K562 (cell line): Measurements from ENCODE around the gene ZNF8. TPM values are rescaled to one million over a fixed set of nuclear protein-coding genes. Genes with fewer than 3 reads are reported as not detected.

Source experiments
- ARID1B ChIP-seq: fragments of 450-650 bp; IDR thresholded peaks from 2 replicates; pipeline ENCODE4 v1.6.1; 2016; ENCODE audit warnings: antibody characterized with exemption, mild to moderate bottlenecking, inconsistent platforms
- ATF1 ChIP-seq, 2 experiments: fragments of 450-650 bp in 1 of 2; IDR thresholded peaks; 2 replicates each; pipeline ENCODE4 v1.6.1; 2016; ENCODE audit warnings: missing compliant biosample characterization in 1 of 2, missing genetic modification characterization in 1 of 2
- CBX1 ChIP-seq: sonication (generic); IDR thresholded peaks from 2 replicates; pipeline ENCODE4 v1.6.1; 2016; ENCODE audit warnings: antibody characterized with exemption, low read depth, mild to moderate bottlenecking
- CCAR2 ChIP-seq: fragments of 200-400 bp; formaldehyde crosslinking; IDR thresholded peaks from 2 replicates; pipeline ENCODE4 v1.6.1; 2017; ENCODE audit warnings: mild to moderate bottlenecking, low read depth, low read length
- CREB1 ChIP-seq, 2 experiments: sonication (generic) in 1 of 2; formaldehyde crosslinking in 1 of 2; IDR thresholded peaks; 2 replicates each; pipeline versions ENCODE4 v1.6.1 to v1.8.0; 2012 to 2022; ENCODE audit warnings: inconsistent platforms in 1 of 2, mild to moderate bottlenecking in 1 of 2, missing genetic modification reagents in 1 of 2, moderate library complexity in 1 of 2
- DMBX1 ChIP-seq: fragments of 250-450 bp; sonication (Bioruptor Pico); IDR thresholded peaks from 2 replicates; pipeline ENCODE4 v1.8.0; 2022; ENCODE audit warnings: inconsistent platforms, mild to moderate bottlenecking, moderate library complexity, borderline replicate concordance
- EGR1 ChIP-seq: fragments of 450-650 bp; conservative IDR thresholded peaks from 2 replicates; pipeline ENCODE4 v1.6.1; 2017; ENCODE audit warnings: mild to moderate bottlenecking
- ETV6 ChIP-seq, 3 experiments: fragments of 150-350 bp in 1 of 3; sonication (generic) in 1 of 3; formaldehyde crosslinking in 1 of 3; IDR thresholded peaks; 2 replicates each; pipeline versions ENCODE4 v1.6.1 to v1.8.0; 2014 to 2022; ENCODE audit warnings: borderline replicate concordance in 2 of 3, low read depth in 2 of 3, antibody characterized with exemption in 1 of 3, low read length in 1 of 3, mild to moderate bottlenecking in 1 of 3, missing genetic modification reagents in 1 of 3
- GABPB1 ChIP-seq: sonication (generic); formaldehyde crosslinking; IDR thresholded peaks from 2 replicates; pipeline ENCODE4 v1.8.0; 2022; ENCODE audit warnings: mild to moderate bottlenecking, missing genetic modification reagents
- HDGF ChIP-seq: fragments of 450-650 bp; IDR thresholded peaks from 2 replicates; pipeline ENCODE4 v1.6.1; 2016
- PYGO2 ChIP-seq: fragments of 450-650 bp; IDR thresholded peaks from 2 replicates; pipeline ENCODE4 v1.6.1; 2016; ENCODE audit warnings: mild to moderate bottlenecking, missing genetic modification characterization, moderate library complexity, missing compliant biosample characterization
- SREBF1 ChIP-seq: fragments of 150-350 bp; IDR thresholded peaks from 2 replicates; pipeline ENCODE4 v1.6.1; 2014; ENCODE audit warnings: antibody characterized with exemption, low read depth, low read length, borderline replicate concordance
- TAF9B ChIP-seq: fragments of 450-650 bp; IDR thresholded peaks from 2 replicates; pipeline ENCODE4 v1.6.1; 2018; ENCODE audit warnings: mild to moderate bottlenecking; ENCODE audit not compliant: partially characterized antibody
- TCF15 ChIP-seq: fragments of 250-450 bp; sonication (Bioruptor Pico); IDR thresholded peaks from 2 replicates; pipeline ENCODE4 v1.8.0; 2022; ENCODE audit warnings: moderate library complexity, mild to moderate bottlenecking, inconsistent platforms
- TCF7 ChIP-seq: sonication (generic); IDR thresholded peaks from 2 replicates; pipeline ENCODE4 v1.6.1; 2016; ENCODE audit warnings: antibody characterized with exemption, borderline replicate concordance
- TEAD1 ChIP-seq, 2 experiments: fragments of 450-650 bp in 1 of 2; sonication (generic) in 1 of 2; formaldehyde crosslinking; IDR thresholded peaks; 2 replicates each; pipeline versions ENCODE4 v1.4.0 to v1.8.0; 2020 to 2022; ENCODE audit warnings: mild to moderate bottlenecking in 2 of 2, missing genetic modification reagents in 1 of 2
- U2AF2 ChIP-seq: fragments of 200-400 bp; formaldehyde crosslinking; optimal IDR thresholded peaks from 2 replicates; pipeline ENCODE3; 2017; ENCODE audit warnings: low read depth, mild to moderate bottlenecking, low read length
- USF1 ChIP-seq: sonication (generic); formaldehyde crosslinking; IDR thresholded peaks from 2 replicates; pipeline ENCODE4 v1.9.0; 2022; ENCODE audit warnings: mild to moderate bottlenecking, missing genetic modification reagents
- ZNF431 ChIP-seq: sonication (generic); formaldehyde crosslinking; IDR thresholded peaks from 2 replicates; pipeline ENCODE4 v1.8.0; 2022; ENCODE audit warnings: mild to moderate bottlenecking, missing genetic modification reagents
- polyA plus RNA-seq, 8 experiments: library from polyadenylated mRNA; depleted of rRNA in 4 of 8; stranded (reverse) in 5 of 8; unstranded in 3 of 8; fragments of >200 nt; fragmentation: Nextera tagmentation in 2 of 8; fragmentation: Illumina TruSeq in 1 of 8; extraction: Ambion mirVana in 2 of 8; extraction: Trizol in 1 of 8; gene quantifications; 2 replicates each; pipeline versions ENCODE4 v1.2.1 to v1.2.3, GENCODE V29; 2011 to 2014; ENCODE audit warnings: inconsistent platforms in 1 of 8, missing spikeins in 1 of 8
- total RNA-seq, 7 experiments: library from RNA; depleted of rRNA in 6 of 7; stranded (reverse); fragments of >200 nt in 6 of 7; fragmentation: Illumina TruSeq in 2 of 7; extraction: Trizol in 2 of 7; gene quantifications; 2 replicates each; pipeline versions ENCODE4 v1.2.1 to v1.2.3, GENCODE V29; 2011 to 2021; ENCODE audit warnings: low replicate concordance in 1 of 7
- TF ChIP-seq, protein P1 (sequence below), 2 experiments: IDR thresholded peaks; 2 replicates each; pipeline ENCODE4 v1.6.1; 2012; ENCODE audit warnings: improper control_type of control experiment in 2 of 2, low read depth in 2 of 2, low read length in 2 of 2, borderline replicate concordance in 1 of 2
- TF ChIP-seq, protein P2 (sequence below): fragments of 450-650 bp; IDR thresholded peaks from 2 replicates; pipeline ENCODE4 v1.6.1; 2017; ENCODE audit warnings: mild to moderate bottlenecking, moderate library complexity

The ZNF8 gene
- total and polyA plus RNA-seq, 9 of the 15 experiments (the other 6 are each of a cell fraction or from before 2014, with no cell fraction given), result 0.71 to 7.7 (median 4.7) TPM

DNA sequence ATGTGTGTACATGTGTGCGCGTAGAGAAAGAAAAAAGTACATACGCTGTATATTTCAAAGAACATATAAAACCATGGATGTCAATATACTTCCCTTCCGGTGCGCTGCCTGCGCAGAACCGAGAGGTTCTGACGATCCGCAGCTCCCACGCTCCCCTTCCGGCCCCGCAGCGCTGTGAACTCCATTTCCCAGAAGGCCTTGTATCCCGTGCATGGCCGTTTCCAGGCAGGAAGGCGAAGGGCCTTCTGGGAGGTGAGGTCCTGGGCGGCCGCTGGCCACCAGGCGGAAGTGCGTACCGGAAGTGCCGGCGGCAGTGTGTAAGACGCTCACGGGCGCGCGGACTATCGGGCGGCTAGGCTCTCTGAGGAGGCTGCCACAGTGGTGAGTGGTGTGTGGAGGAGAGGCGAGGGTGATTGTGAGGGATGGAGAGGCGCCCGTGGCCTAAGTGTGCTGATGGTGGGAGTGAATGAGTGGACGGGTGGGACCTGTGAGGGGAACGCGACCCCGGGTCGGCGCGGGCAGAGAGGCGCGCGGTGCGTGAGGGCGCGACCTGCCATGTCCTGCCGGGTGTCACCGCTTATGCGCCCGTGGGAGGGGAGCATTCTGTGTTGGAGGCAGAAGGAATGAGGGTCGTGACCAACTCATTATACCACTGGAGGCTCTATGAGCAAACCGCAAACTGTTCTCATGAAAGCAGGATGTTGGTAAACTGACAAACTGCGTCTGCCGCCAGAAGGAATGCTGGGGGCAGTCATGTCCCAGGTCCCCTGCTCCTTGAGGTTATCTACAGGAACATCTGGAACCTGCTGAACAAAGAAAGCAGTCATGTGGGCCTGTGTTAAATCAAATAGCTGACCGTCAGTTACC, 26.5 kb downstream of the ZNF8 start, which contains the start of gene ERVK3-1 (continued):
- TF ChIP-seq, protein P1, sequence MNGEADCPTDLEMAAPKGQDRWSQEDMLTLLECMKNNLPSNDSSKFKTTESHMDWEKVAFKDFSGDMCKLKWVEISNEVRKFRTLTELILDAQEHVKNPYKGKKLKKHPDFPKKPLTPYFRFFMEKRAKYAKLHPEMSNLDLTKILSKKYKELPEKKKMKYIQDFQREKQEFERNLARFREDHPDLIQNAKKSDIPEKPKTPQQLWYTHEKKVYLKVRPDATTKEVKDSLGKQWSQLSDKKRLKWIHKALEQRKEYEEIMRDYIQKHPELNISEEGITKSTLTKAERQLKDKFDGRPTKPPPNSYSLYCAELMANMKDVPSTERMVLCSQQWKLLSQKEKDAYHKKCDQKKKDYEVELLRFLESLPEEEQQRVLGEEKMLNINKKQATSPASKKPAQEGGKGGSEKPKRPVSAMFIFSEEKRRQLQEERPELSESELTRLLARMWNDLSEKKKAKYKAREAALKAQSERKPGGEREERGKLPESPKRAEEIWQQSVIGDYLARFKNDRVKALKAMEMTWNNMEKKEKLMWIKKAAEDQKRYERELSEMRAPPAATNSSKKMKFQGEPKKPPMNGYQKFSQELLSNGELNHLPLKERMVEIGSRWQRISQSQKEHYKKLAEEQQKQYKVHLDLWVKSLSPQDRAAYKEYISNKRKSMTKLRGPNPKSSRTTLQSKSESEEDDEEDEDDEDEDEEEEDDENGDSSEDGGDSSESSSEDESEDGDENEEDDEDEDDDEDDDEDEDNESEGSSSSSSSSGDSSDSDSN (IDR thresholded peaks at IDR 0.05; ENCODE audit: borderline replicate concordance in 1 of 2, low read depth in 2 of 2, low read length in 2 of 2), result no peak
- 0 out of 2 replicates have a peak, but pooled peaks have one; percentile 51 for TF ChIP-seq SREBF1
- peak; percentile 53 for TF ChIP-seq USF1
- no peak for TF ChIP-seq TCF15 (CRISPR knock-in tag)
- no peak for TF ChIP-seq PYGO2 (tag)
- peak; percentile 76 for TF ChIP-seq CREB1 (IDR thresholded peaks at IDR 0.05)
- peak; percentile 88 for TF ChIP-seq CREB1 (CRISPR knock-in tag; IDR thresholded peaks at IDR 0.05)
- peak; percentile 97 for TF ChIP-seq GABPB1 (CRISPR knock-in tag)
- no peak for TF ChIP-seq DMBX1 (CRISPR knock-in tag)
- TF ChIP-seq ZNF431 (CRISPR knock-in tag), result peak; percentile 85
- TF ChIP-seq ATF1 (CRISPR knock-in tag; IDR thresholded peaks at IDR 0.05), result peak; percentile 66
- TF ChIP-seq ATF1 (tag; IDR thresholded peaks at IDR 0.05), result peak; percentile 95
- TF ChIP-seq ETV6 (IDR thresholded peaks at IDR 0.05; ENCODE audit: borderline replicate concordance in 1 of 2, low read depth in 2 of 2, low read length in 1 of 2), result peak; percentile 79 to 83; a peak in 3 of 4 replicates
- TF ChIP-seq ETV6 (CRISPR knock-in tag; IDR thresholded peaks at IDR 0.05; ENCODE audit: borderline replicate concordance), result 0 out of 2 replicates have a peak, but pooled peaks have one; percentile 9
- TF ChIP-seq ARID1B, result peak; percentile 53
- TF ChIP-seq CCAR2, result no peak
- TF ChIP-seq CBX1, result 0 out of 2 replicates have a peak, but pooled peaks have one; percentile 41
- TF ChIP-seq EGR1, result peak; percentile 78
- TF ChIP-seq U2AF2, result no peak
- TF ChIP-seq, protein P2, sequence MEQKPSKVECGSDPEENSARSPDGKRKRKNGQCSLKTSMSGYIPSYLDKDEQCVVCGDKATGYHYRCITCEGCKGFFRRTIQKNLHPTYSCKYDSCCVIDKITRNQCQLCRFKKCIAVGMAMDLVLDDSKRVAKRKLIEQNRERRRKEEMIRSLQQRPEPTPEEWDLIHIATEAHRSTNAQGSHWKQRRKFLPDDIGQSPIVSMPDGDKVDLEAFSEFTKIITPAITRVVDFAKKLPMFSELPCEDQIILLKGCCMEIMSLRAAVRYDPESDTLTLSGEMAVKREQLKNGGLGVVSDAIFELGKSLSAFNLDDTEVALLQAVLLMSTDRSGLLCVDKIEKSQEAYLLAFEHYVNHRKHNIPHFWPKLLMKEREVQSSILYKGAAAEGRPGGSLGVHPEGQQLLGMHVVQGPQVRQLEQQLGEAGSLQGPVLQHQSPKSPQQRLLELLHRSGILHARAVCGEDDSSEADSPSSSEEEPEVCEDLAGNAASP, result no peak
- 0 out of 2 replicates have a peak, but pooled peaks have one; percentile 40 for TF ChIP-seq TCF7
- TF ChIP-seq TAF9B, result peak; percentile 97
- no peak for TF ChIP-seq HDGF
- TF ChIP-seq TEAD1 (CRISPR knock-in tag; IDR thresholded peaks at IDR 0.05), result peak in 1 of 2 experiments; percentile 90; a peak in 2 of 4 replicates
